Measurements from ENCODE around the gene SIL1. TPM values are rescaled to one million over a fixed set of nuclear protein-coding genes. Genes with fewer than 3 reads are reported as not detected.

Gene SIL1
- total RNA-seq, 1 donor from 2014 or later, result 55.4 TPM

- DNase-seq (ENCODE audit: low read depth, low spot score), result no peak
Measured at GRCh38 chr5:138962614-138963370, 235.4 kb downstream of the SIL1 start.

DNA sequence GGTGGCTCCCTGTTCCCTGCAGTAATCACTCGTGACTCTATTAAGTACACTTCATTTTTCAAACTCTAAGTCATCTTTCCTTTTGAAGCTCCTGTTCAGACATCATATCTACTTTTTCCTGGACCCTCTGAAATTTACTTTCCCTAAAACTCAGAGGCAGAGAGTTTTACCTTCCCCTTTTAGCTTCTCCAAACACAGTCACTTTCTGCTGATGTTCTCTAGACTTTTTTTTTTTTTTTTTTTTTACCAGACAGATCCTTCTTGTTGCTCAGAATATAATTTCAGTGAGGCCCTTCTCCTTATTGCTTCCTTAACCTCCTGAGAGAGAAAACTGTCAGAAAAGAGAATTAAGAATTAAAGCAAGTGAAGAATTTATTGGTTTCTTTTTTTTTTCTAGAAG lies 236.4 kb downstream of the SIL1 start:
- no peak for DNase-seq (ENCODE audit: low read depth, low spot score)

DNA sequence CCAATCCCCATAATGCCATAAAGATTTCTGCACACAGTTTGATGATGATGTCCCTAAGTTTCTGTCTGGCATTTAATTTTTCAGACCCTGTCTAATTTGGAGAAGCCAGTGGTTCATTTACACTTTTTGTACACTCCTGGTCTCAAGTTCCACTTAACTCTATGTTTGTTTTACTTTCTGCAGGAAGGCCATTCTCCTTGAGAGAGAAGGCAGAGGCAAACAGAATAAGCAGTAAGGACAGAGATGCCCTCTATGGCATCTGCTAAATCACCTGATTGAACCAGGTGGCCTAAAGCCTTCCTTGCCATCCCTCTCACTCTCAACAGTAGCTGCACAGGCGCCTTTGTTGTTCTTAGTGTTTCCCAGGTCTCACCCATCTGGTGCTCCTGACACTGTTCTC lies 236.9 kb downstream of the SIL1 start:
- DNase-seq (ENCODE audit: low read depth, low spot score), result no peak

- no peak for DNase-seq (ENCODE audit: low read depth, low spot score)
Measured at GRCh38 chr5:138960145-138960692, 237.9 kb downstream of the SIL1 start.

GRCh38 chr5:138956801-138957200 lies 241.4 kb downstream of the SIL1 start:
- DNase-seq (ENCODE audit: low read depth, low spot score), result no peak

DNA sequence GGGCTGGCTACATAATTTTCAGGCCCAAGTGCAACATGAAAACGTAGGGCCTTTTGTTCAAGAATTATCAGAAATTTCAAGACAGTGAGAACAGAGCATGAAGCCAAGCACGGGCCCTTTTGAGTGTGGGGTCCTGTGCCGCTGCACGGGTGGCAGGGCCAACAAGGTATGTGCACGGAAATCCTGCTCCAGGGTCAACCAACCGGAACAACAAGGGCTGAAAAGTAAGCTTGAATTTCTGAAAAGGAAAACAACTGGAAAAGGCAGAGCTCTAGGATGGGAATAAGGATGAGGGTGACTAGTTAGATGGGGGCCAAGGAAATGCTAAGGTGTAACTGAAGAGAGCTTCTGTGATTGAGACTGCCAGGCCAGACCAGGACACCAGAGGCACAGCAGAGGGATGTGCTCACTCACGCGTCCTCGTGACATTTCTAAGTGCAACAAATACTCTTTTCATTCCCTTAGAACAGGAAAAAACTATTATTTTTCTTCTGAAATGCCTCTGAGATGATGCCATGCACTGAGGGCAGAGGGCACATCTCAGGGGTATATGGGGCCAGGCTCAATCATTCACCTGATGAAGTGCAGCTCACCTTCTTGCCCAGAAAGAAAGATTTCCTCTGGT lies 242.4 kb downstream of the SIL1 start:
- no peak for DNase-seq (ENCODE audit: low read depth, low spot score)

DNA sequence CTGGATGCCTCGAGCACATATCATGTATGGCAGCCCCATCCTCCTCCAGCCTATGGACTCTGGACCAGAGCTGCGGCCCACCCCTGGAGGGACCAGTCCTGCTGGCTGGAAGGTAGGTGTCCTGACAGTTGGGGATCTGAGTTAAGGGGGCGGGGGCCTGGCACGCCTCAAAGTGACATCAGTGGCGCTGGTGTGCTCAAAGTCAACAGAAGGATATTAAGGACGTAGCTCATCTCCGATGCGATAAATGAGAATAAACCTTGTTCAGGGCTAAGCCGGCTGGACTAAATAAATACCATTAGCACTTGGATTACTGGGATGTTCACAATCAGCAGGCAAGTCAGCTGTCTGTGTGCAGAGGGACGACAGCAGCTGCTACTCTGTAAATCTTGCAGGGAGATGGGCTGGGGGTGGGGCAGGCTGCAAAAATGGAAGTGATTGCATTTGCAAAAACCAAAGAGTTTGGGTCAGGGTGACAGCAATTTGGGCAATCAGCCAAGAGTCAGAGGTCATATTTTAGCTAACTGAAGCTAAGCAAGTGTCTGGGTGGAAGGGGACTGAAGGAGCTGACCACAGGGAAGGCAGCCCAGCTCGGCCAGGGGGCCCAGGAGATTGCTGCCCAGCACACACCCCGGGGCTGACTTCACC lies 243.0 kb downstream of the SIL1 start:
- DNase-seq (ENCODE audit: low read depth, low spot score), result no peak

GRCh38 chr5:138954257-138955012 lies 243.7 kb downstream of the SIL1 start:
- no peak for DNase-seq (ENCODE audit: low read depth, low spot score)

DNA sequence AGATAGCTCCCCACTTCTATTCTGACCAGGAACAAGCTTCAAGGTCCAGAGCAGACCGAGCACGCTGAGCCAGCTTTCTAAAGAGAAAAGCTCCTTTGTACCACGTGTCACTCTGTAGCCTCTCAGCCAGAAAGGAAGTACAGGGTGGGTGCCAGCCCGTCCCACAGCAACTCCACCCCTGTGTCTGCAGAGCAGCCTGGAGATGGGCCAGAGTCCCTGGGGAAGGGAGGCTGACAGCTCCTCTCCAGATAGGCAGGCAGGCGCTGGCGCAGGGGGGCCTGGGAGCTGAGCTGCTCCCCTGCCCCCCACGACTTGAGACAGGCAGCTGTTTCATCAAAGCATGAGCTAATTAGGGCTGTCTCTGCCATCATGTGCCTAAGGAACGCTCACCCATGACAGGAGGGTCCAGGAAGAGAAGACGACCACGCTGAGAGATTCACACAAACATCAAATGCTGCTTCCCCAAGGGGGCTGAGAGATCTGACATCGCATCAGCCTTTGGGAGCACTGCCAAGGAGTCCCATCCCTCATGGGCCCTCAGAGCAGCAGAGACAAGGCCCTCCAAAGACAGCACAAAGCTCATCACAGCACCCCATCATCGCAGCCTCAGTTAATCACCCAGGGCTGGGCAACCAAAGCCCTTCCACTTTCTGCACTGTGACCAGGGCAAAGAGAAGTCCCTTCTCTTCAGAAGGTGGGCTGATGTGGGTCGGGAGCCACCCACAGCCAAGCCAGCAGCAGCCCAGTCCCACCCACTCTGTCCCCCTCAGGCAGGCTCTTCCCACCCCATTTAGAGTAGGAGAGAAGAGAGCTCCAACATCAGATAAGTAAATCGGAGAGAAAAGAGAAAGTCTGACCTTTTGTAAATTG lies 244.5 kb downstream of the SIL1 start:
- DNase-seq (ENCODE audit: low read depth, low spot score), result peak; percentile 22

GRCh38 chr5:138952962-138953361 lies 245.2 kb downstream of the SIL1 start:
- DNase-seq (ENCODE audit: low read depth, low spot score), result no peak

GRCh38 chr5:138951986-138952735 lies 246.0 kb downstream of the SIL1 start:
- no peak for DNase-seq (ENCODE audit: low read depth, low spot score)

GRCh38 chr5:138951091-138951985 lies 246.8 kb downstream of the SIL1 start:
- no peak for DNase-seq (ENCODE audit: low read depth, low spot score)

DNA sequence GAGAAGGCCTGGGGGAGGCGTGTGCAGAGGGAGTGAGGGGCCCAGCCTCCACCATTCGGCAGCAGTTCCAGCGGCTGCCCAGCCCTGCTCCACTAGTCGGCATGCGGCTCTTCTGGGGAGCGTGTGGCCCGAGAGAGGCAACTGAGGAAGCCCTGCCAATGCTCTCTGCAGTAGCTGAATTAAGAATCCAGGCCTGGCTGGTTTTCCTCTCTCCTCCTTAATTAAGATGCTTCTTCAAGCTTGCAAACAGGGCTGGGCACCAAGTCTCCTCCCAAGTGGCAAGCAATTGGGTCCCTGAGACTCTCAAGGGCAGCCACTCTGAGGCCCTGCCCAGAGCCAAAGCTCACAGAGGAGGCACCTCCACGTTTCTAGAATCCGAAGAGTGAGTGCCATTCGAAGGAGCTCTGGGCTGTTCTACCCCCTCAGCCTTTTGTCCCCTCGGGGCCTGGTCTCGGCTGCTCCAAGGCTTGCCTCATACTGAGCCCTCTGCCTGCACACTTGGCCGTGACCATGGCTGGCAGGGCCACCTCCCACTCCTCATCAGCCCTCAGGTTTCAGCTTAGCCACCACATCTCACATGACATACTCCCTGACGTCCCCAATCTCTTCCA lies 247.6 kb downstream of the SIL1 start:
- no peak for DNase-seq (ENCODE audit: low read depth, low spot score)

DNA sequence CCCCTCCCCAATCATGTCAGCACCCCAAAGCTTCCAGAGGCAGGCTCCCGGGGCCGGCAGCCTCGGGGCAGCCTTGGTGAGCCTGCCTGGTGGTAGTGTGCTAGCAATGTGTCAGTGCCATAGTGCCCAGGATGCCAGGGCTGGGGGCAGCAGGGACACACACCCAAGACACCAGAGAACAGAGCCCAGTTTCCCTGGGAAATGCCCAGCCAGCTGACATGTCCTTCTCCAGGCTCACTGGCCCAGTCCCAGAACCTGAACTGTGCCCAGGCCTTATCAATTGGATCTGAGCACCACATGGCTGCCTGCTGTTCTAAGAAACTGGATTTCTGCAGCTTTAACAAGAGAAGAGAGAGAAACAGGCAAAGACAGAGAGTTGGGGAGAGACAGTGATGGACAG lies 248.2 kb downstream of the SIL1 start:
- no peak for DNase-seq (ENCODE audit: low read depth, low spot score)

DNA sequence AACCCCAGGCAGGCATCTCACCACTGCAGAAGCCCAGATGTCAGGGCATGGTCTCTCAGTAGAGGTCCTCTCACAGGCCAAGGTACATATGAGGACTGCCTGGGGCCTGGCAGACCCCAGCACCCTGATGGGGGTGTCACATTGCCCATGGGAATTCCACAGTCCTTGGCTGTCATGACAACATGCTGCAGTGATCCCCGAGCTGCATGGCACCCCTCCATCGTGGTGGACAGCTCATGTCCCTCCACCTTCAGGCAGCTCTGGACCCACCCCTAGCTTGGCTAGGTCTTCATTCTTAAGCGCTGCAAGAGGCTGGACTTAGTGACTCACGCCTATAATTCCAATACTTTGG lies 249.0 kb downstream of the SIL1 start:
- DNase-seq (ENCODE audit: low read depth, low spot score), result no peak

DNA sequence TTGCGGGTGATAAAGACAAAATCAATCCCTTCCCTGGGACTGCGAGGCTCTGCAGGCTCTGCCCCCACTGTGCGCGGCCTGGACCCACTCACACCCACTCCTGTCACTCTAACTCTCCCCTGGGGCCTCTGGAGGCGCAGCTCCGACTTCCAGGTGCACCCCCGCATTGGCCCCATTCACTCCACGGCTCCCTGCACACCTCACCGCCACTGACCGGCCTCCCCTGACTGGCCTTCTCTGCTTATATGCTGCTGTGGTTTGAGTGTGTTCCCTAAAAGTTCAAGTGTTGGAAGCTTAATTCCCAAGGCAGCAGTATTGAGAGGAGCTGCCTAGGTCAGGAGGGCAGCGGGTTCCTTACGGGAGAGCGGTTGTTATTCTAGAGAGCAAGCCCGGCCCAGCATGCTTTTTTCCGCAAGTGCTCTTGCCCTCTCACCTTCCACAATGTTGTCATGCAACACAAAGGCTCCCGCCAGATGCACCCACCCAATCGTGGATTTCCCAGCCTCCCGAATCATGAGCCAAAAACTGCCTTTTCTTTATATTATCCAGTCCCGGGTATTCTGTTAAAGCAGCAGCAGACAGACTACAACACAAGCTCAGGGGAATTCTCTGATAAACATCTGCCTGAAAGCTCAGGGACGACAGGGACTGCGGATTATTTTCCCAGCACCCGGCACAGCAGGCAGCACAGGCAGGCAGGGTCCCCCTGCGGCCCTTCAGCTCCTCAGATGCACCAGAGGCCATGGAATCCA lies 249.5 kb downstream of the SIL1 start:
- DNase-seq (ENCODE audit: low read depth, low spot score), result no peak

DNA sequence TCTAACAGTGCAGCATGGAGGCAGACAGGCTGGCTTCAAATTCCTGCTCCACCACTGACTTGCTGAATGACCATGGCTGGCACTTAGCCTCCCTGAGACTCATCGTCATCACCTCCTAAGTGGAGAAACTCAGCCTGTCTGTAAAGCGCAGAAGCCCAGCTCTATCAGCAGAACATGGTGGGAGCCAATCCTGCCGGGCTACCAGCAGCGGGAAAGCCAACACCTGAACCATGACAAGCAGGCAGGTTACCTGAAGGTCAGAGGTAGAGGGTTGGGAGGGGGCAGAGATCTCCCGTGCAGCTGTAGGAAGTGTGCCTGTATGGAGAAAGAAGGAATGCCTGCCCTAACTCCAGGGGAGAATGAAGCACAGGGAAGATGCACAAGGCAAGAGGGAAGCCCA lies 250.4 kb downstream of the SIL1 start:
- DNase-seq (ENCODE audit: low read depth, low spot score), result no peak

Measured in pulmonary artery endothelial cell (primary cell).